MCF 10A (cell line): Measurements from ENCODE around the gene CARS2. TPM values are rescaled to one million over a fixed set of nuclear protein-coding genes. Genes with fewer than 3 reads are reported as not detected.

Source experiments
- BruUV-seq: library from RNA; stranded (reverse); fragments of 400-500 nt; replicated peaks from 2 replicates; lab custom pipeline; 2021; lab: Mats Ljungman, UMichigan
- CTCF ChIA-PET: fragments of 300-600 bp; sonication (Branson Sonifier 250); formaldehyde crosslinking; extraction: SDS; loops from one replicate; lab custom pipeline; 2021; ENCODE audit warnings: antibody characterized with exemption, inconsistent platforms; lab: Yijun Ruan, JAX
- POLR2A ChIA-PET: fragments of 300-600, 350-650 bp; sonication (Branson Sonifier 250); formaldehyde crosslinking; extraction: SDS; loops from one replicate; lab custom pipeline; 2020; ENCODE audit warnings: antibody characterized with exemption, inconsistent platforms; lab: Yijun Ruan, JAX
- DNase-seq: peaks from one replicate; pipeline ENCODE4 v3.0.0-alpha.2; 2018; ENCODE audit not compliant: unreplicated experiment
- H3K27ac Mint-ChIP-seq: one replicate; pipeline ENCODE4 v1.8.0; 2022; ENCODE audit warnings: mild to moderate bottlenecking, low read depth, mixed read lengths; ENCODE audit not compliant: unreplicated experiment
- H3K27me3 Mint-ChIP-seq: one replicate; pipeline ENCODE4 v1.8.0; 2022; ENCODE audit warnings: mixed read lengths; ENCODE audit not compliant: insufficient read depth, unreplicated experiment
- H3K36me3 Mint-ChIP-seq: one replicate; pipeline ENCODE4 v1.8.0; 2022; ENCODE audit warnings: mild to moderate bottlenecking, moderate library complexity, mixed read lengths; ENCODE audit not compliant: insufficient read depth, unreplicated experiment
- H3K4me1 Mint-ChIP-seq: one replicate; pipeline ENCODE4 v1.8.0; 2022; ENCODE audit warnings: mixed read lengths; ENCODE audit not compliant: insufficient read depth, unreplicated experiment
- H3K4me3 Mint-ChIP-seq: one replicate; pipeline ENCODE4 v1.8.0; 2022; ENCODE audit warnings: mild to moderate bottlenecking, moderate library complexity, mixed read lengths; ENCODE audit not compliant: unreplicated experiment
- H3K9me3 Mint-ChIP-seq: one replicate; pipeline ENCODE4 v1.8.0; 2022; ENCODE audit warnings: mixed read lengths; ENCODE audit not compliant: unreplicated experiment
- intact Hi-C: fragments of 100-400 bp; cut with micrococcal nuclease; formaldehyde crosslinking; loops from 2 replicates; pipeline ENCODE4 v1.14.1; 2022
- total RNA-seq: library from RNA; stranded (reverse); gene quantifications from 2 replicates; pipeline ENCODE4 v1.2.3, GENCODE V29; 2022
- TF ChIP-seq, protein P1 (sequence below): fragments of 200-600 bp; IDR thresholded peaks from one replicate; pipeline ENCODE4 v1.8.0; 2022; ENCODE audit warnings: antibody characterized with exemption, mild to moderate bottlenecking; ENCODE audit not compliant: unreplicated experiment

CARS2 gene
- total RNA-seq, 1 experiment from 2014 or later: 104 TPM

- H3K27ac Mint-ChIP-seq: no peak overlapping the region
Observed at GRCh38 chr13:110669036-110669435, 36.9 kb downstream of the CARS2 start.

GRCh38 chr13:110666255-110666533 lies 39.7 kb downstream of the CARS2 start:
- intact Hi-C loops: no loop called here
- TF ChIP-seq, protein P1, sequence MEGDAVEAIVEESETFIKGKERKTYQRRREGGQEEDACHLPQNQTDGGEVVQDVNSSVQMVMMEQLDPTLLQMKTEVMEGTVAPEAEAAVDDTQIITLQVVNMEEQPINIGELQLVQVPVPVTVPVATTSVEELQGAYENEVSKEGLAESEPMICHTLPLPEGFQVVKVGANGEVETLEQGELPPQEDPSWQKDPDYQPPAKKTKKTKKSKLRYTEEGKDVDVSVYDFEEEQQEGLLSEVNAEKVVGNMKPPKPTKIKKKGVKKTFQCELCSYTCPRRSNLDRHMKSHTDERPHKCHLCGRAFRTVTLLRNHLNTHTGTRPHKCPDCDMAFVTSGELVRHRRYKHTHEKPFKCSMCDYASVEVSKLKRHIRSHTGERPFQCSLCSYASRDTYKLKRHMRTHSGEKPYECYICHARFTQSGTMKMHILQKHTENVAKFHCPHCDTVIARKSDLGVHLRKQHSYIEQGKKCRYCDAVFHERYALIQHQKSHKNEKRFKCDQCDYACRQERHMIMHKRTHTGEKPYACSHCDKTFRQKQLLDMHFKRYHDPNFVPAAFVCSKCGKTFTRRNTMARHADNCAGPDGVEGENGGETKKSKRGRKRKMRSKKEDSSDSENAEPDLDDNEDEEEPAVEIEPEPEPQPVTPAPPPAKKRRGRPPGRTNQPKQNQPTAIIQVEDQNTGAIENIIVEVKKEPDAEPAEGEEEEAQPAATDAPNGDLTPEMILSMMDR: no peak
- H3K27me3 Mint-ChIP-seq: no peaks in the 10 kb centered on the region
- ChIA-PET CTCF (no interaction called here), POLR2A (interaction anchor here (1.0 to 1.5 kb wide), 3 partner anchors 9 to 46 kb away, joined by 3 to 5 read pairs (median 3); no protein-coding TSS in a partner anchor)
- no peak overlapping the region for H3K4me3 Mint-ChIP-seq
- no peaks in the 10 kb centered on the region for H3K4me1 Mint-ChIP-seq
- no peak overlapping the region for H3K27ac Mint-ChIP-seq
- H3K36me3 Mint-ChIP-seq: peaks cover 97% of the 10 kb centered on the region
- H3K9me3 Mint-ChIP-seq: peaks cover 6% of the 10 kb centered on the region
- no peak for DNase-seq
- no TSS peak for BruUV-seq

More at GRCh38 chr13:110669036-110669435, 36.9 kb downstream of the CARS2 start:
- Mint-ChIP-seq H3K4me1 (no peaks in the 10 kb centered on the region), H3K4me3 (no peak overlapping the region), H3K9me3 (no peaks in the 10 kb centered on the region), H3K27me3 (no peaks in the 10 kb centered on the region), H3K36me3 (peaks cover 88% of the 10 kb centered on the region)
- intact Hi-C loops: no loop called here
- TF ChIP-seq, protein P1: no peak
- CTCF ChIA-PET: interaction anchor here (1.4 kb wide), 1 partner anchor 14 kb away, joined by 4 read pairs; no protein-coding TSS in a partner anchor
- POLR2A ChIA-PET: interaction anchor here (0.6 kb wide), 1 partner anchor 67 kb away, joined by 5 read pairs; no protein-coding TSS in a partner anchor
- no TSS peak for BruUV-seq
- DNase-seq: no peak

DNA sequence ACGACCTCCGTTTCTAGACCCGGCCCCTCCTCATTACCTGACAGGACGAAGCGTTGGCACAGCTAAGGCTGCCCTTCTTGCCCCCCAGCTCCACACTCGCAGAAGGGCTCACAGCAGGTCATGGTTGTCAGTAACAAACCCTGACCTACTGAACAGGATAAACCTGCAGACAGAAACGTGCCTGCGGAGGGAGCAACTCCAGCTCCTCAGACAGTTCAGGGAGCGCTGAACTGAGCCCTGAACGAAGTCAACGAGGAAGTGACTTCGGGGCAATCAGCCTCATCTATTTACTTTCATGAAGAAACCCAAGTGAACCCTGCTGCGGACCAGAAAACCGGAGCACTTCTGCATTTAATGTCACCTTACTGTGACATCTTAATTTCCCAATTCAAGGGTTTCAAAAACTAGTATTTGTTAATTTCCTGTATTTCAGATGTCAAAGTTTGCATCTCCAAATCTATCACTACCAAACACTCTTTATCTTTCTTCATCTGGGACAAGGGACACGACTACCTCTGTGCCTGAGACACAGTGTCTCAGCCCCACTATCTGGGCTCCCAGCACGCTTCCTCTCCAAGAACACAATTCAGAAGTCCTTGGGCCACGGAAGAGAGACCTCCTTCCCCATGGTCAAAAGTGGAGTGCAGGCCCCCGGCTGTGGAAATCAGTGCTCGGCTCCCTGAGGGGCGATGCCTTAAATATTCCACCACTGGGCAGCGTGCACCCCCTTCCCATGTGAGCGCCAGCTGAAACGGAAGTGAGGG lies 40.2 kb downstream of the CARS2 start:
- TF ChIP-seq, protein P1: no peak
- intact Hi-C loops: no loop called here
- Mint-ChIP-seq H3K9me3 (peaks cover 6% of the 10 kb centered on the region), H3K27ac (no peak overlapping the region), H3K27me3 (no peaks in the 10 kb centered on the region), H3K36me3 (peaks cover 97% of the 10 kb centered on the region), H3K4me3 (no peak overlapping the region), H3K4me1 (no peaks in the 10 kb centered on the region)
- no peak for DNase-seq
- no TSS peak for BruUV-seq
- POLR2A ChIA-PET: interaction anchor here (1.1 to 1.5 kb wide), 2 partner anchors 9 to 46 kb away, joined by 3 to 5 read pairs; no protein-coding TSS in a partner anchor
- CTCF ChIA-PET: no interaction called here

- Mint-ChIP-seq H3K27ac (no peak overlapping the region), H3K4me3 (no peak overlapping the region), H3K9me3 (peaks cover 6% of the 10 kb centered on the region), H3K27me3 (no peaks in the 10 kb centered on the region), H3K4me1 (no peaks in the 10 kb centered on the region), H3K36me3 (peaks cover 99% of the 10 kb centered on the region)
- intact Hi-C loops: no loop called here
- TF ChIP-seq, protein P1: no peak
- no peak for DNase-seq
- BruUV-seq: no TSS peak
- ChIA-PET CTCF (interaction anchor here (0.7 to 1.5 kb wide), 2 partner anchors 18 to 207 kb away, joined by 4 to 5 read pairs; no protein-coding TSS in a partner anchor), POLR2A (no interaction called here)
Observed at GRCh38 chr13:110664673-110665072, 41.2 kb downstream of the CARS2 start.
